HEK293T (cell line): ENCODE measurements around the gene HLF.

Experiments used
- CTCF ChIA-PET: fragments of 350-600 bp; formaldehyde crosslinking; extraction: SDS; loops from one replicate; lab custom pipeline; 2021; ENCODE audit warnings: antibody characterized with exemption, inconsistent platforms; lab: Yijun Ruan, JAX
- POLR2A ChIA-PET: fragments of 350-600 bp; formaldehyde crosslinking; extraction: SDS; loops from one replicate; lab custom pipeline; 2020; ENCODE audit warnings: antibody characterized with exemption, inconsistent platforms; lab: Yijun Ruan, JAX
- DNase-seq: peaks from one replicate; pipeline ENCODE4 v3.0.0; 2012; ENCODE audit warnings: mixed read lengths; ENCODE audit errors: extremely low spot score
- ARNT ChIP-seq: fragments of 450-650 bp; IDR thresholded peaks from 2 replicates; pipeline ENCODE4 v1.6.1; 2017; ENCODE audit warnings: mild to moderate bottlenecking
- BHLHE40 ChIP-seq: fragments of 450-650 bp; IDR thresholded peaks from 2 replicates; pipeline ENCODE4 v1.6.1; 2016; ENCODE audit warnings: mild to moderate bottlenecking, moderate library complexity, borderline replicate concordance
- CTBP1 ChIP-seq: fragments of 450-650 bp; IDR thresholded peaks from 2 replicates; pipeline ENCODE4 v1.6.1; 2016; ENCODE audit warnings: borderline replicate concordance
- ELF4 ChIP-seq: fragments of 450-650 bp; IDR thresholded peaks from 2 replicates; pipeline ENCODE4 v1.6.1; 2017; ENCODE audit warnings: antibody characterized with exemption
- FOXA1 ChIP-seq: fragments of 450-650 bp; IDR thresholded peaks from 2 replicates; pipeline ENCODE4 v1.6.1; 2016; ENCODE audit warnings: mild to moderate bottlenecking
- FOXK2 ChIP-seq: fragments of 450-650 bp; IDR thresholded peaks from 2 replicates; pipeline ENCODE4 v1.6.1; 2016; ENCODE audit warnings: mild to moderate bottlenecking
- FOXM1 ChIP-seq: fragments of 450-650 bp; IDR thresholded peaks from 2 replicates; pipeline ENCODE4 v1.6.1; 2017; ENCODE audit warnings: mild to moderate bottlenecking, borderline replicate concordance
- HDGF ChIP-seq: fragments of 450-650 bp; IDR thresholded peaks from 2 replicates; pipeline ENCODE4 v1.6.1; 2017; ENCODE audit warnings: antibody characterized with exemption, borderline replicate concordance
- L3MBTL2 ChIP-seq: fragments of 450-650 bp; conservative IDR thresholded peaks from 2 replicates; pipeline ENCODE4 v1.6.1; 2016; ENCODE audit warnings: mild to moderate bottlenecking
- LEF1 ChIP-seq: fragments of 450-650 bp; IDR thresholded peaks from 2 replicates; pipeline ENCODE4 v1.6.1; 2017; ENCODE audit warnings: mild to moderate bottlenecking, borderline replicate concordance
- NFRKB ChIP-seq: fragments of 450-650 bp; IDR thresholded peaks from 2 replicates; pipeline ENCODE4 v1.6.1; 2016; ENCODE audit warnings: mild to moderate bottlenecking, moderate library complexity
- SP1 ChIP-seq: fragments of 450-650 bp; IDR thresholded peaks from 2 replicates; pipeline ENCODE4 v1.6.1; 2017
- SUZ12 ChIP-seq: fragments of 450-650 bp; IDR thresholded peaks from 2 replicates; pipeline ENCODE4 v1.6.1; 2016; ENCODE audit warnings: mild to moderate bottlenecking
- TARDBP ChIP-seq: fragments of 450-650 bp; IDR thresholded peaks from 2 replicates; pipeline ENCODE4 v1.6.1; 2016
- ZNF384 ChIP-seq: fragments of 450-650 bp; IDR thresholded peaks from 2 replicates; pipeline ENCODE4 v1.6.1; 2016
- TF ChIP-seq, protein P1 (sequence below): fragments of 450-650 bp; IDR thresholded peaks from 2 replicates; pipeline ENCODE4 v1.6.1; 2016

The HLF gene

DNA sequence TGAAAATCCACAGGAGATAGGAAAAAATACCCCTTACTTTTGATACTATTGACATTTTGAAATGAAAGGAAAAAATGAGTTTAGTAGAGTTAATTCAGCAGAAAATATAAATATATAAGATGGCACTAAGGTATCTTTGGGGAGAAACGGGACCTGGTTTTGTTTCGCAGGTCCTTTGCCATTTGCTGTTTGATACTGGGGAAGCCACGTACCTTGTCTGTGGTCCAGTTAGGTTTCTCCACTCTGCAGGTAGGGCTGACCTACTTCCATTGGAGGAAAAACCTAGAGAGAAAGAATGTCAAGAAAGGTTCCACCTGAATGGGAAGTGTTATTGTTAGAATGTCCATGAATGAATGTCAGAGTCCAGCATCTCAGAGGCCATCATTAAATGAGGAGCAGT is 48.1 kb downstream of the HLF start:
- POLR2A ChIA-PET = no interaction called here
- TF ChIP-seq FOXA1 (no peak), ZNF384 (no peak), L3MBTL2 (no peak), SP1 (no peak), FOXK2 (no peak), ARNT (no peak), HDGF (no peak), SUZ12 (no peak), CTBP1 (no peak), FOXM1 (no peak), ELF4 (no peak), BHLHE40 (no peak), NFRKB (no peak), TARDBP (no peak), LEF1 (no peak)
- TF ChIP-seq, protein P1, sequence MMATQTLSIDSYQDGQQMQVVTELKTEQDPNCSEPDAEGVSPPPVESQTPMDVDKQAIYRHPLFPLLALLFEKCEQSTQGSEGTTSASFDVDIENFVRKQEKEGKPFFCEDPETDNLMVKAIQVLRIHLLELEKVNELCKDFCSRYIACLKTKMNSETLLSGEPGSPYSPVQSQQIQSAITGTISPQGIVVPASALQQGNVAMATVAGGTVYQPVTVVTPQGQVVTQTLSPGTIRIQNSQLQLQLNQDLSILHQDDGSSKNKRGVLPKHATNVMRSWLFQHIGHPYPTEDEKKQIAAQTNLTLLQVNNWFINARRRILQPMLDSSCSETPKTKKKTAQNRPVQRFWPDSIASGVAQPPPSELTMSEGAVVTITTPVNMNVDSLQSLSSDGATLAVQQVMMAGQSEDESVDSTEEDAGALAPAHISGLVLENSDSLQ = no peak
- CTCF ChIA-PET = no interaction called here
- DNase-seq = no peak

DNA sequence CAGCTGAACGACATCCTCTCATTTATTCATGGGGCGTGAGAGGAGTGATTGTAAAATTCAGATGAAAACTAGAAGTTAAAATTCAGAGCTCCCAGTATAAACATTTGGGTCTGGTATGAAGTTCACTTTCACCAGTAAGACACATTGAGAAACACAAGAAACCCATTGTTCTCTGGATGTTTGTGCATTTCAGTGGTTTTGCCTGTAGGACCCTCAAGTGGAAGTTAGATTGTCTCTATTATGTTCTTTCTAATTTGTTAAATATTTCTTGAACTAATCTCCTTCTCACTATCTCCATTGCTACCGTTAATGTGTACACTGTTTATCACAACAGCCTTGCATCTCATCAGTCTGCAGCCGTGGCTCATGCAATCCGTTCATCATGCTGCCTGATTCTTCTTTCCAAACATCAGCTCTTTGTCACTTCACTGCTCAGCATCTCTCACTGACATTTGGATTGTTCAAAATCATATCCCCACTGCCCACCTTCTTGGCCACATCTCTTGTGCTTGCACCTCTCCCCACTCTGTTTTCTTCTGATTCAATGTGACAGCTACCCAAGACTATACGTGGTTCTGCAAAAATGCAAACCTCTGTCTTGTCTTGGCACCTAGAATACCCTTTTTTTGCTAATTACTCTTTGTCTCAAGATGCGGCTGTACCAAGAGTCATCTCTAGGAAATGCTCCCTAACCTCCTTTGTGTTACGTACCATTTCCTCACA is 49.5 kb downstream of the HLF start:
- no peak for DNase-seq
- ChIA-PET POLR2A (no interaction called here), CTCF (no interaction called here)
- TF ChIP-seq CTBP1 (no peak), NFRKB (no peak), L3MBTL2 (no peak), ZNF384 (no peak), TARDBP (no peak), FOXA1 (no peak), LEF1 (no peak), FOXK2 (no peak)
- TF ChIP-seq, protein P1 = no peak

DNA sequence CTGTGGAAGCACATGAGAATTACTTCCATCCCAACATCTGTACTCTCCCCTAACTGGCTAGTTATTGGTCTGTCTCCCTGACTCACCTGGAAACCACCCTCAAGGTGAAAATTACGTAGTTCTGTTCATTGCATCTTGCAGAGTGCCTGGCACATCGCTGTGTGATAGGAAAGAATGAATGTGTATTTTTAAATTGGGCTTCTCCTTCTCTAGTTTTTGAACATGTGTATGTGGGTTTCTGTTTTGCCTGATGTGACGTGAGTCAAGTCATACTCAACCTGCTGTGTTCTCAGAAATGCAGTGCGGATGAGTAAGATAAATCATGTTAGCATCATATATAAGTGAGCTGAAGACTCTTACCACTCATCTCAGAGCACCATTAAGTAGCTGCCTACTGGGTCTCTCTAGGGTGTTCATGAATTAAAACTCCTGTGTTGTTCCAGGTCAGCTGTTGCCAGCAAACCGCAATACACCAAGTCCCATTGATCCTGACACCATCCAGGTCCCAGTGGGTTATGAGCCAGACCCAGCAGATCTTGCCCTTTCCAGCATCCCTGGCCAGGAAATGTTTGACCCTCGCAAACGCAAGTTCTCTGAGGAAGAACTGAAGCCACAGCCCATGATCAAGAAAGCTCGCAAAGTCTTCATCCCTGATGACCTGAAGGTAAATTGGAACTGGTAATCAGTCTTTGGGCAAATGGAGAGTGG is 50.2 kb downstream of the HLF start:
- ChIA-PET CTCF (no interaction called here), POLR2A (no interaction called here)
- DNase-seq = no peak
- TF ChIP-seq ARNT (no peak), L3MBTL2 (no peak), FOXM1 (no peak), BHLHE40 (no peak), NFRKB (no peak), FOXA1 (no peak), CTBP1 (no peak), ZNF384 (no peak), LEF1 (no peak), HDGF (no peak), SUZ12 (no peak), SP1 (no peak), TARDBP (no peak), FOXK2 (no peak), ELF4 (no peak)
- TF ChIP-seq, protein P1 = no peak

DNA sequence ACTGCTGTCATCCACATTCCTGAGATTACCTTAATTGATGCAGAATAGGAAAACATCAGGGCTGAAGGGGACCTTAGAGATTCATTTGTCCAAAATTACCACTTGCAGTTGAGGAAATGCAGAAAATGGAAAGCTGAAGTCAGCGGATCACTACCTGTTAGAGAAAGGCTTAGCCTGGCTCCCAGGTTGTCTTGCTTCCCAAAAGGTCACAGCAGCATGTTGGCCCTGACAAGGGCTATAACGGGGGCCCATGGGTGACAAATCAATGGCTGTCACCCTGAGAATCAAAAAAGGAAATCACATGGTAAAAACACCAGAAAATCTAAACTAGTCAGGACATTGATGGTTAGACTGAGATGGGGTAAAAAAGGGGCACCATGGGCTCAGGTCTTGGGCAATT is 51.7 kb downstream of the HLF start:
- no peak for TF ChIP-seq FOXM1
- no peak for TF ChIP-seq CTBP1
- no peak for TF ChIP-seq FOXA1
- TF ChIP-seq, protein P1 = no peak
- TF ChIP-seq SP1 = no peak
- no peak for TF ChIP-seq SUZ12
- TF ChIP-seq TARDBP = no peak
- TF ChIP-seq HDGF = no peak
- no peak for TF ChIP-seq NFRKB
- TF ChIP-seq L3MBTL2 = no peak
- no peak for TF ChIP-seq LEF1
- TF ChIP-seq ARNT = no peak
- TF ChIP-seq ZNF384 = no peak
- no peak for TF ChIP-seq BHLHE40
- no peak for TF ChIP-seq FOXK2
- POLR2A ChIA-PET = no interaction called here
- CTCF ChIA-PET = interaction anchor here (0.6 kb wide), 1 partner anchor 454 kb away, joined by 4 read pairs; no protein-coding TSS in a partner anchor
- no peak for DNase-seq

DNA sequence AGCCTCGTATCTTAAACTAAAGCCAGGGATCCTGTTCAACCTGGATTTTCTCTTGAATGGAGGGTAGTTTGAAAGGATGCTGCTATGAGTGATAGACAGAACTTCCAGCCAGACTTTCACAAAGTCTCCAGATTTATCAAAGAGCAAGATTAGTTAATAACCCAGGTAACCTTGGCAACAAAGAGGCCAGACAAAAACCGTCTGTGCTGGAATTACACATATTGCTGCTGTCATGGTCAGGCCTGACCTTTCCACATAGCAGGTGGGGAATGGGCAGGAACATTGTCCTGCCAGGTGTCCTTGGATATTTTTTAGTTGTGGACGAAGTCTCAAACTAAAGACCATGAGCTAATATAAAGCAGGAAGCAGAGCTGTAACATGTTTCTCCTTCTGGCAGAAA is 52.5 kb downstream of the HLF start:
- no peak for TF ChIP-seq LEF1
- TF ChIP-seq FOXM1 = no peak
- TF ChIP-seq SUZ12 = no peak
- TF ChIP-seq FOXK2 = no peak
- no peak for TF ChIP-seq ZNF384
- ChIA-PET CTCF (no interaction called here), POLR2A (no interaction called here)
- DNase-seq = no peak
